ENCODE data around the gene KSR1. TPM values are rescaled to one million over a fixed set of nuclear protein-coding genes. Genes with fewer than 3 reads are reported as not detected.
"Not testable (repeated sequence)": the region's sequence is repeated elsewhere in the genome, so short reads cannot be mapped to it uniquely, and the experiment has no call there.

KSR1 gene
- total RNA-seq, 1 donor: 15.5 TPM

DNA sequence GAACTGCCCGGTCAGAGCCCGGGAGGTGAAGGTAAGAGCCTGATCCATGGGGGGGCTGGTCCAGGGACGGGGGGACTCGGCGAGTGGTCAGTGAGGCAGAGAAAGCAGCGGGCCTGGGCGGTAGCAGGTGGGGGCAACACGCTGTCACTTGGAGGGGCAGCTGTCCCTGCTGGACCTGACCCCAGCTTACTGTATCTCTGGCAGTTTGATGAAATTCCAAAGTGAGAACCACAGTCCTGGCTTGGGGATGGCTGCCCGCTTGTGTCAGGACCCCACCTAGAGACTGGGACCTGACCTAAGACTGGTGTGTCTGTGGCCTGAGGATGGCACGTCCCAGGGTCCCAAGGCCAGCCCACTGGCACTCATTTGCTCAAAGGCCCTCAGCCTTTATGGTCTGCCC, 35.1 kb upstream of the KSR1 start:
- DNase-seq (ENCODE audit: low read depth): no peak
- no peak overlapping the region for H3K4me3 ChIP-seq (ENCODE audit: low read depth, low read length)
- TF ChIP-seq, protein P1, sequence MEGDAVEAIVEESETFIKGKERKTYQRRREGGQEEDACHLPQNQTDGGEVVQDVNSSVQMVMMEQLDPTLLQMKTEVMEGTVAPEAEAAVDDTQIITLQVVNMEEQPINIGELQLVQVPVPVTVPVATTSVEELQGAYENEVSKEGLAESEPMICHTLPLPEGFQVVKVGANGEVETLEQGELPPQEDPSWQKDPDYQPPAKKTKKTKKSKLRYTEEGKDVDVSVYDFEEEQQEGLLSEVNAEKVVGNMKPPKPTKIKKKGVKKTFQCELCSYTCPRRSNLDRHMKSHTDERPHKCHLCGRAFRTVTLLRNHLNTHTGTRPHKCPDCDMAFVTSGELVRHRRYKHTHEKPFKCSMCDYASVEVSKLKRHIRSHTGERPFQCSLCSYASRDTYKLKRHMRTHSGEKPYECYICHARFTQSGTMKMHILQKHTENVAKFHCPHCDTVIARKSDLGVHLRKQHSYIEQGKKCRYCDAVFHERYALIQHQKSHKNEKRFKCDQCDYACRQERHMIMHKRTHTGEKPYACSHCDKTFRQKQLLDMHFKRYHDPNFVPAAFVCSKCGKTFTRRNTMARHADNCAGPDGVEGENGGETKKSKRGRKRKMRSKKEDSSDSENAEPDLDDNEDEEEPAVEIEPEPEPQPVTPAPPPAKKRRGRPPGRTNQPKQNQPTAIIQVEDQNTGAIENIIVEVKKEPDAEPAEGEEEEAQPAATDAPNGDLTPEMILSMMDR (IDR thresholded peaks at IDR 0.05; ENCODE audit: insufficient read depth, low read depth, low read length): no peak

DNA sequence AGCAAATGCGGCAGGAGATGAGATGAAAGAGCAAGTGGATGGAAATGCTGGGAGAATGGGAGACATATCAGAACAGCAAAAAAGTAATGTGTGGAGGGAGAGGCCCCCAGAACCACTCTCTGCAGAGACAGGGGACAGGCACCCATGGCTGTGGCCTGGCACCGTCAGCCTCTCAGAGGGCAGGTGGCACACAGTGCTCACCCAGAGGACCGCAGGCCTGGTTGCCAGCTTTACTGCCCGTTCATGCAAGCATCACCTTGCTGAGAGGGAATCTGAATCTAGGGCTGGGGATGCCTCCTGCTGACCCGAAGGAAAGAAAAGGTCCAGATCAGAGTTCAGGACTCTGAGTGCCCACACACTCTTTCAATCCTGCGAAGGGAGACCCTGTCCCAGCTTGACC, 34.6 kb upstream of the KSR1 start:
- DNase-seq (ENCODE audit: low read depth); H3K4me3 ChIP-seq (ENCODE audit: low read depth, low read length): not testable (repeated sequence)

GRCh38 chr17:27422601-27423000, 33.6 kb upstream of the KSR1 start:
- H3K4me3 ChIP-seq (ENCODE audit: low read depth, low read length): no peak overlapping the region
- TF ChIP-seq, protein P1 (IDR thresholded peaks at IDR 0.05; ENCODE audit: insufficient read depth, low read depth, low read length): no peak

GRCh38 chr17:27423651-27424050, 32.6 kb upstream of the KSR1 start:
- TF ChIP-seq, protein P1 (IDR thresholded peaks at IDR 0.05; ENCODE audit: insufficient read depth, low read depth, low read length): no peak
- no peak for DNase-seq (ENCODE audit: low read depth)
- no peak overlapping the region for H3K4me3 ChIP-seq (ENCODE audit: low read depth, low read length)

More at GRCh38 chr17:27422601-27423000, 33.6 kb upstream of the KSR1 start:
- DNase-seq (ENCODE audit: low read depth): no peak

DNA sequence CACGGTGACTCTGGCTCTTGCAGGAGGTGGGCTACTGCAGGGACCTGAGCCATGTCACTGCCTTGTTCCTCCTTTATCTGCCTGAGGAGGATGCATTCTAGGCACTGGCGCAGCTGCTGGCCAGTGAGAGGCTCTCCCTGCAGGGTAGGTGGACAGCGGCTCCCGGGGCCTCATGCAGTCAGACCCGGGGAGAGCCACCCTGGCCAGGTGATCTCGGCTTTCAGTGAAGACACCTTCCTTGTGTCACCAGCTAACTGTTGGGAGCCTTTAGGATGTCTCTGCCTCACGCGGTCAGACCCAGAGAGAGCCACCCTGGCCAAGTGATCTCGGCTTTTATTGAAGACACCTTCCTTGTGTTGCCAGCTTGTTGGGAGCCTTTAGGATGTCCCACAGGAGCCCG, 31.7 kb upstream of the KSR1 start:
- TF ChIP-seq, protein P1 (IDR thresholded peaks at IDR 0.05; ENCODE audit: insufficient read depth, low read depth, low read length): no peak
- DNase-seq (ENCODE audit: low read depth): no peak
- H3K4me3 ChIP-seq (ENCODE audit: low read depth, low read length): no peak overlapping the region

DNA sequence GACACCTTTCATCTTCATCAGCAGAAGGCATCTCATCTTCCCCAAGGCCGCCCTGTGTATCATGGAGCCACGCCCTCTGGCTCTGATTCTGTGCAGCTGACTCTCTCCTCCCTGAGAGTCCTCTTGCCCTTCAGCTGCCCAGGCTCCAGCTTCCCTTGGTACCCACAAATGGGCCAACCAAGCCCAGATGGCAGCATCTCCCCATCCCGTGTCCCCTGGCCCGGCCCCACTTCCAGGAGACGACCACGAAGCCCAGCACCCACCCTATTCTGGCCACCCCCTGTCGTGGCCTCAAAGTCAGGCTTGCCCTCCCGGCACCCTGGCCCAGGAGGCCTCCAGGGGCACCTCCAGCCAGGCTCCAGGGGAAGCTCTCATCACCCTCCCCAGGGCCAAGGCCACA, 31.3 kb upstream of the KSR1 start:
- no peak for DNase-seq (ENCODE audit: low read depth)
- no peak overlapping the region for H3K4me3 ChIP-seq (ENCODE audit: low read depth, low read length)
- TF ChIP-seq, protein P1 (IDR thresholded peaks at IDR 0.05; ENCODE audit: insufficient read depth, low read depth, low read length): no peak

DNA sequence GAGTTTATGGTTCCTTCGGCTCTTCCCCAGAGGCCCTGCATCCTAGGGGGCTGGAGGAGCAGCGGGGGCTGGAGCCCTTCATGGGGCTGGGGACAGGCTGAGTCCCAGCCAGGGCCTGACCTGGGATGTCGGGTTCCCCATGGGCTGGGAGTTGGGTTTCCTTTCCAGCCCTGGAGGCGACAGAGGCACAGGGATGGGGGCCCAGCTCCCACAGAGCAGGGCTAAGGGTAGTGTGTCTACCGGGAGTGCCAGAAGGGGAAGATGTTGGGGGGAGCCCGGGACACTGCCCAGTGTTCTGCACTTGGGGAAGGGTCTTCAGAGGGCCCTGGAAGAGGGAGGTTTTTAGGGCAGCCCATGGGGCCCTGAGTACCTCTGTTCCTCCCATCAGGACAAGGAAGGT, 30.7 kb upstream of the KSR1 start:
- not testable (repeated sequence) for DNase-seq (ENCODE audit: low read depth); H3K4me3 ChIP-seq (ENCODE audit: low read depth, low read length)

DNA sequence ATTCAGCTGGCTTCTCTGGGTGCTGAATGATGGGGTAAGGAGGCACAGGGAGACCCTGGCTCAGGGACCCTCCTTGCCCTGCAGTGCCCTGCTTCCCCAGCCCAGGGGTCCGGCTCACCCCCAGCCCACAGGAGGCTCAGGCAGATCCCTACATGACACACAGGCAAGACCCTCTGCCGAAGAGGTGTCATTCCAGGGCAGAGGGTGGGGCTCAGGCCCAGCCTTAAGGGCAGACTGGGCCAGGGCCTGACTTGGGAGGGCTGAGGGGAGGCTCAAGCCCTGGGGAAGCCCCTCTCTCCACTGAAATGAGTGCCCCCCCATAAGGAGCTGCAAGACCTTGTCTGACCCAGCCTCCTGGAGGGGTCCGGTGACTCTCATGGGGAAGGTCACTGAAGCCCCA, 30.3 kb upstream of the KSR1 start:
- TF ChIP-seq, protein P1 (IDR thresholded peaks at IDR 0.05; ENCODE audit: insufficient read depth, low read depth, low read length): no peak
- DNase-seq (ENCODE audit: low read depth): no peak
- no peak overlapping the region for H3K4me3 ChIP-seq (ENCODE audit: low read depth, low read length)

GRCh38 chr17:27426471-27426870, 29.8 kb upstream of the KSR1 start:
- H3K4me3 ChIP-seq (ENCODE audit: low read depth, low read length); DNase-seq (ENCODE audit: low read depth): not testable (repeated sequence)

- not testable (repeated sequence) for DNase-seq (ENCODE audit: low read depth)
Measured at GRCh38 chr17:27427166-27427862, 28.9 kb upstream of the KSR1 start.

More at GRCh38 chr17:27427166-27427862, 28.9 kb upstream of the KSR1 start:
- H3K4me3 ChIP-seq (ENCODE audit: low read depth, low read length): not testable (repeated sequence)

All from fibroblast of villous mesenchyme (primary cell).